PC-9 (cell line): ENCODE measurements around the gene SMKR1. TPM values are rescaled to one million over a fixed set of nuclear protein-coding genes. Genes with fewer than 3 reads are reported as not detected.
"Not testable (repeated sequence)": the region's sequence is repeated elsewhere in the genome, so short reads cannot be mapped to it uniquely, and the experiment has no call there.

Experiments used
- BruUV-seq: library from RNA; stranded (reverse); fragments of 400-500 nt; replicated peaks from 2 replicates; lab custom pipeline; 2021; lab: Mats Ljungman, UMichigan
- CTCF ChIA-PET: fragments of 300-600 bp; sonication (Branson Sonifier 250); formaldehyde crosslinking; loops from one replicate; lab custom pipeline; 2022; ENCODE audit warnings: antibody characterized with exemption; lab: Charles Lee
- POLR2A ChIA-PET: fragments of 300-600 bp; sonication (Branson Sonifier 250); formaldehyde crosslinking; loops from one replicate; lab custom pipeline; 2022; ENCODE audit warnings: antibody characterized with exemption; ENCODE audit not compliant: unreplicated experiment; lab: Charles Lee
- DNase-seq, 2 experiments: peaks; one replicate each; pipeline versions ENCODE4 v3.0.0 to v3.0.0-alpha.2; 2015 to 2022; ENCODE audit warnings: mixed read lengths in 1 of 2
- H2AFZ ChIP-seq: fragments of 200-600 bp; sonication (generic); 2 replicates; pipeline ENCODE4 v1.8.1; 2017; ENCODE audit warnings: antibody characterized with exemption
- H3F3A ChIP-seq: fragments of 200-600 bp; sonication (generic); 2 replicates; pipeline ENCODE4 v1.8.1; 2017; ENCODE audit warnings: antibody characterized with exemption, mild to moderate bottlenecking, low read depth; ENCODE audit not compliant: insufficient read depth
- H3K27ac ChIP-seq: fragments of 200-600 bp; sonication (generic); 2 replicates; pipeline ENCODE4 v1.6.1; 2016; ENCODE audit warnings: mixed run types
- H3K27me3 ChIP-seq: fragments of 200-600 bp; sonication (generic); 2 replicates; pipeline ENCODE4 v1.6.1; 2016; ENCODE audit warnings: low read depth, mixed run types; ENCODE audit not compliant: insufficient read depth
- H3K36me3 ChIP-seq: fragments of 200-600 bp; sonication (generic); 2 replicates; pipeline ENCODE4 v1.6.1; 2016; ENCODE audit warnings: low read depth, mixed run types
- H3K4me1 ChIP-seq: fragments of 200-600 bp; sonication (generic); replicated peaks from 2 replicates; pipeline ENCODE4 v1.6.1; 2016; ENCODE audit warnings: mixed run types; ENCODE audit not compliant: insufficient read depth
- H3K4me2 ChIP-seq: fragments of 200-600 bp; sonication (generic); 2 replicates; pipeline ENCODE4 v1.6.1; 2017; ENCODE audit warnings: mixed run types
- H3K4me3 ChIP-seq: fragments of 200-600 bp; sonication (generic); 2 replicates; pipeline ENCODE4 v1.6.1; 2016; ENCODE audit warnings: mixed run types
- H3K79me2 ChIP-seq: fragments of 200-600 bp; sonication (generic); 2 replicates; pipeline ENCODE4 v1.6.1; 2017; ENCODE audit warnings: low read depth, mixed run types
- H3K9me2 ChIP-seq: fragments of 200-600 bp; sonication (generic); 2 replicates; pipeline ENCODE4 v1.8.1; 2017; ENCODE audit warnings: mild to moderate bottlenecking; ENCODE audit not compliant: insufficient read depth
- H3K9me3 ChIP-seq: fragments of 200-600 bp; sonication (generic); 2 replicates; pipeline ENCODE4 v1.8.1; 2016; ENCODE audit warnings: low read depth; ENCODE audit not compliant: insufficient read depth
- H4K20me1 ChIP-seq: fragments of 200-600 bp; sonication (generic); 2 replicates; pipeline ENCODE4 v1.8.1; 2017; ENCODE audit not compliant: insufficient read depth
- CTCF ChIP-seq: fragments of 200-600 bp; sonication (generic); conservative IDR thresholded peaks from 2 replicates; pipeline ENCODE4 v1.6.1; 2017; ENCODE audit warnings: mixed run types, antibody characterized with exemption, mild to moderate bottlenecking, moderate library complexity
- EZH2 ChIP-seq: fragments of 200-600 bp; sonication (generic); IDR thresholded peaks from 2 replicates; pipeline ENCODE4 v1.8.0; 2017; ENCODE audit warnings: antibody characterized with exemption, low read depth
- intact Hi-C: fragments of 100-400 bp; cut with micrococcal nuclease; formaldehyde crosslinking; loops from one replicate; pipeline ENCODE4 v1.10.0; 2022; ENCODE audit not compliant: unreplicated experiment
- total RNA-seq: library from RNA; stranded (reverse); gene quantifications from 2 replicates; pipeline ENCODE4 v1.2.3, GENCODE V29; 2021

Gene SMKR1
- total RNA-seq, 1 experiment from 2014 or later, result 8.3 TPM

- Histone ChIP-seq H3K79me2 (no peaks in the 10 kb centered on the region), H3K27me3 (no peaks in the 10 kb centered on the region), H3K9me2 (no peaks in the 10 kb centered on the region), H3K4me1 (peaks cover 24% of the 10 kb centered on the region), H3F3A (peaks cover 21% of the 10 kb centered on the region), H3K9me3 (no peaks in the 10 kb centered on the region), H2AFZ (no peak overlapping the region), H3K27ac (peak overlapping the region; percentile 75), H4K20me1 (no peaks in the 10 kb centered on the region), H3K36me3 (no peaks in the 10 kb centered on the region), H3K4me2 (peak overlapping the region; percentile 24; the same call in 1 of the 2 replicates), H3K4me3 (no peak overlapping the region)
- BruUV-seq, result no TSS peak
- POLR2A ChIA-PET, result interaction anchor here (0.5 to 0.7 kb wide), 3 partner anchors 28 to 417 kb away, joined by 6 to 17 read pairs (median 12); partner anchors contain the start of gene NRF1
- CTCF ChIA-PET, result no interaction called here
- intact Hi-C loops, result loop anchor here (1.0 to 2.0 kb wide), 2 partner anchors 61 to 81 kb away; no protein-coding TSS in a partner anchor
- TF ChIP-seq CTCF (no peak), EZH2 (no peak)
- no peak for DNase-seq
Measured at GRCh38 chr7:129531721-129532120, 29.4 kb downstream of the SMKR1 start.

GRCh38 chr7:129532375-129532774 is 30.0 kb downstream of the SMKR1 start:
- Histone ChIP-seq H3K4me2 (no peak overlapping the region), H3F3A (peaks cover 21% of the 10 kb centered on the region), H3K36me3 (no peaks in the 10 kb centered on the region), H3K4me3 (no peak overlapping the region), H3K79me2 (no peaks in the 10 kb centered on the region), H4K20me1 (no peaks in the 10 kb centered on the region), H2AFZ (no peak overlapping the region), H3K9me3 (no peaks in the 10 kb centered on the region), H3K27ac (no peak overlapping the region), H3K27me3 (no peaks in the 10 kb centered on the region), H3K4me1 (peaks cover 24% of the 10 kb centered on the region), H3K9me2 (no peaks in the 10 kb centered on the region)
- intact Hi-C loops, result no loop called here
- DNase-seq, result no peak
- CTCF ChIA-PET, result no interaction called here
- no TSS peak for BruUV-seq
- POLR2A ChIA-PET, result interaction anchor here (0.5 kb wide), 1 partner anchor 79 kb away, joined by 12 read pairs; the partner anchor contains the start of gene NRF1
- TF ChIP-seq CTCF (no peak), EZH2 (no peak)

- H3K4me3 ChIP-seq, DNase-seq, H3K79me2 ChIP-seq, H3K4me2 ChIP-seq, H4K20me1 ChIP-seq, H3K27ac ChIP-seq, BruUV-seq, H3K36me3 ChIP-seq, H3K27me3 ChIP-seq, H3K9me2 ChIP-seq, H3K9me3 ChIP-seq, H2AFZ ChIP-seq, intact Hi-C loops, POLR2A ChIA-PET: not testable (repeated sequence)
- Histone ChIP-seq H3F3A (peaks cover 20% of the 10 kb centered on the region), H3K4me1 (peaks cover 22% of the 10 kb centered on the region)
- CTCF ChIA-PET, result interaction anchor here (0.7 kb wide), 1 partner anchor 73 kb away, joined by 20 read pairs; no protein-coding TSS in a partner anchor
Measured at GRCh38 chr7:129534558-129535274, 32.4 kb downstream of the SMKR1 start.
